Small intestine (tissue), 7 donors: ENCODE results near the gene PDE4D. TPM values are rescaled to one million over a fixed set of nuclear protein-coding genes. Genes with fewer than 3 reads are reported as not detected.

ENCODE experiments used
- DNase-seq, 2 donors: peaks; one replicate each; pipeline versions ENCODE4 v3.0.0 to v3.0.0-alpha.2; 2013
- FAIRE-seq: peaks from 2 replicates; lab custom pipeline; 2012; peaks lifted over from hg19 to GRCh38; lab: Jason Lieb, UNC
- H3K27ac ChIP-seq, 3 donors: one replicate each; pipeline ENCODE4 v1.5.1; 2013; ENCODE audit warnings: low read length in 2 of 3, mild to moderate bottlenecking in 2 of 3, control low read depth in 1 of 3, inconsistent platforms in 1 of 3, low read depth in 1 of 3, moderate library complexity in 1 of 3
- H3K27me3 ChIP-seq, 3 donors: one replicate each; pipeline ENCODE4 v1.6.1; 2013; ENCODE audit warnings: low read length in 3 of 3, inconsistent platforms in 1 of 3; ENCODE audit not compliant: control insufficient read depth in 3 of 3, insufficient read depth in 3 of 3
- H3K36me3 ChIP-seq, 3 donors: one replicate each; pipeline ENCODE4 v1.6.1; 2013; ENCODE audit warnings: low read length in 3 of 3, inconsistent platforms in 1 of 3, low read depth in 1 of 3, mild to moderate bottlenecking in 1 of 3, moderate library complexity in 1 of 3; ENCODE audit not compliant: control insufficient read depth in 3 of 3, insufficient read depth in 2 of 3
- H3K4me1 ChIP-seq, 3 donors: one replicate each; pipeline ENCODE4 v1.6.1; 2013; ENCODE audit warnings: low read length in 2 of 3, inconsistent platforms in 1 of 3, low read depth in 1 of 3, mild to moderate bottlenecking in 1 of 3, moderate library complexity in 1 of 3; ENCODE audit not compliant: control insufficient read depth in 3 of 3, insufficient read depth in 2 of 3
- H3K4me3 ChIP-seq, 3 donors: one replicate each; pipeline ENCODE4 v1.5.1; 2013; ENCODE audit warnings: low read length in 3 of 3, control low read depth in 1 of 3, inconsistent platforms in 1 of 3, low read depth in 1 of 3, mild to moderate bottlenecking in 1 of 3, moderate library complexity in 1 of 3
- H3K9me3 ChIP-seq, 2 donors: one replicate each; pipeline ENCODE4 v1.6.1; 2013; ENCODE audit warnings: low read depth in 1 of 2, low read length in 1 of 2; ENCODE audit not compliant: control insufficient read depth in 2 of 2, insufficient read depth in 1 of 2
- WGBS, 3 donors: extraction: QIAGEN DNeasy Blood & Tissue Kit; methylation state at CpG; one replicate each; pipeline ENCODE4 v1.1.7; 2013; 5-methylcytosine and 5-hydroxymethylcytosine counted together
- polyA plus RNA-seq, 4 donors: library from polyadenylated mRNA; stranded (reverse) in 3 of 4; unstranded in 1 of 4; fragments of 200-250 nt in 3 of 4; fragments of 120-200 nt in 1 of 4; gene quantifications; one replicate each; pipeline versions ENCODE4 v1.2.1 to v1.2.3, GENCODE V29; 2013
- donor health status: healthy with polysubstance abuse.
- donor health status: control.
- donor health status: control.
- donor health status: Bipolar disorder and iron deficiency.
- donor health status: healthy.

The PDE4D gene
- polyA plus RNA-seq, 4 donors = 2.9 to 16.2 (median 5.3) TPM

- H3K9me3 ChIP-seq = no peaks in the 10 kb centered on the region
- H3K27me3 ChIP-seq = no peaks in the 10 kb centered on the region
- peaks cover 0 to 2% (median 0%) of the 10 kb centered on the region in 3 donors for H3K4me1 ChIP-seq
- FAIRE-seq (no peak), DNase-seq (peak in 1 of 2 donors; percentile 26)
- no peak overlapping the region for H3K27ac ChIP-seq
- no peaks in the 10 kb centered on the region for H3K36me3 ChIP-seq
- H3K4me3 ChIP-seq = no peak overlapping the region
- 53 to 55% (median 54%) methylated on average over 4 of the region's 4 CpGs for WGBS, 3 donors
Observed at GRCh38 chr5:59609501-59610265, 283.8 kb downstream of the PDE4D start.

- no peaks in the 10 kb centered on the region for H3K9me3 ChIP-seq
- DNase-seq = no peak
- WGBS, 3 donors = 56 to 80% (median 72%) methylated on average over 2 of the region's 2 CpGs
- H3K27ac ChIP-seq = no peak overlapping the region
- no peaks in the 10 kb centered on the region for H3K27me3 ChIP-seq
- H3K4me1 ChIP-seq = peaks cover 0 to 2% (median 0%) of the 10 kb centered on the region in 3 donors
- FAIRE-seq = no peak
- no peaks in the 10 kb centered on the region for H3K36me3 ChIP-seq
- H3K4me3 ChIP-seq = no peak overlapping the region
Observed at GRCh38 chr5:59608745-59609144, 284.8 kb downstream of the PDE4D start.

GRCh38 chr5:59607138-59607765 is 286.3 kb downstream of the PDE4D start:
- H3K4me1 ChIP-seq = peaks cover 0 to 2% (median 0%) of the 10 kb centered on the region in 3 donors
- H3K27me3 ChIP-seq = no peaks in the 10 kb centered on the region
- no peaks in the 10 kb centered on the region for H3K9me3 ChIP-seq
- FAIRE-seq (no peak), DNase-seq (no peak)
- H3K4me3 ChIP-seq = no peak overlapping the region
- WGBS, 3 donors = 60 to 73% (median 61%) methylated on average over 4 of the region's 4 CpGs
- no peaks in the 10 kb centered on the region for H3K36me3 ChIP-seq
- no peak overlapping the region for H3K27ac ChIP-seq

GRCh38 chr5:59605915-59606314 is 287.6 kb downstream of the PDE4D start:
- H3K27ac ChIP-seq = no peak overlapping the region
- peaks cover 0 to 2% (median 0%) of the 10 kb centered on the region in 3 donors for H3K4me1 ChIP-seq
- H3K36me3 ChIP-seq = no peaks in the 10 kb centered on the region
- no peaks in the 10 kb centered on the region for H3K27me3 ChIP-seq
- H3K9me3 ChIP-seq = no peaks in the 10 kb centered on the region
- FAIRE-seq (no peak), DNase-seq (no peak)
- H3K4me3 ChIP-seq = no peak overlapping the region
- WGBS, 3 donors = 73 to 82% (median 77%) methylated on average over 1 of the region's 1 CpG

GRCh38 chr5:59604111-59604510 is 289.4 kb downstream of the PDE4D start:
- H3K4me1 ChIP-seq = no peaks in the 10 kb centered on the region
- 69 to 86% (median 83%) methylated on average over 4 of the region's 4 CpGs for WGBS, 3 donors
- H3K4me3 ChIP-seq = no peak overlapping the region
- H3K27ac ChIP-seq = no peak overlapping the region
- DNase-seq (no peak), FAIRE-seq (no peak)
- H3K27me3 ChIP-seq = no peaks in the 10 kb centered on the region
- H3K9me3 ChIP-seq = no peaks in the 10 kb centered on the region
- no peaks in the 10 kb centered on the region for H3K36me3 ChIP-seq

- peaks cover 0 to 4% (median 0%) of the 10 kb centered on the region in 3 donors for H3K4me1 ChIP-seq
- no peaks in the 10 kb centered on the region for H3K9me3 ChIP-seq
- DNase-seq = no peak
- no peak for FAIRE-seq
- H3K27ac ChIP-seq = no peak overlapping the region
- no peak overlapping the region for H3K4me3 ChIP-seq
- 70 to 76% (median 71%) methylated on average over 3 of the region's 3 CpGs for WGBS, 3 donors
- no peaks in the 10 kb centered on the region for H3K36me3 ChIP-seq
- no peaks in the 10 kb centered on the region for H3K27me3 ChIP-seq
Observed at GRCh38 chr5:59600998-59601397, 292.5 kb downstream of the PDE4D start.

- peaks cover 0 to 4% (median 0%) of the 10 kb centered on the region in 3 donors for H3K4me1 ChIP-seq
- H3K9me3 ChIP-seq = no peaks in the 10 kb centered on the region
- no peaks in the 10 kb centered on the region for H3K36me3 ChIP-seq
- WGBS, 3 donors = 93 to 100% (median 95%) methylated on average over 2 of the region's 2 CpGs
- H3K4me3 ChIP-seq = no peak overlapping the region
- H3K27me3 ChIP-seq = no peaks in the 10 kb centered on the region
- H3K27ac ChIP-seq = no peak overlapping the region
- no peak for DNase-seq
- no peak for FAIRE-seq
Observed at GRCh38 chr5:59600153-59600552, 293.4 kb downstream of the PDE4D start.

GRCh38 chr5:59599729-59600128 is 293.8 kb downstream of the PDE4D start:
- Histone ChIP-seq H3K4me1 (peaks cover 0 to 4% (median 0%) of the 10 kb centered on the region in 3 donors), H3K27me3 (no peaks in the 10 kb centered on the region), H3K4me3 (no peak overlapping the region), H3K9me3 (no peaks in the 10 kb centered on the region), H3K36me3 (no peaks in the 10 kb centered on the region), H3K27ac (no peak overlapping the region)
- FAIRE-seq (no peak), DNase-seq (no peak)
- WGBS, 3 donors = 91 to 96% (median 93%) methylated on average over 2 of the region's 2 CpGs
